GM19025 (cell line): ENCODE data around the gene RTP2.

Source experiments
- ATAC-seq: cut with Tn5 transposase; IDR thresholded peaks from one replicate; pipeline ENCODE4 v1.9.1; 2021; ENCODE audit warnings: mild to moderate bottlenecking, low read depth, moderate library complexity; ENCODE audit not compliant: unreplicated experiment

RTP2 gene, protein sequence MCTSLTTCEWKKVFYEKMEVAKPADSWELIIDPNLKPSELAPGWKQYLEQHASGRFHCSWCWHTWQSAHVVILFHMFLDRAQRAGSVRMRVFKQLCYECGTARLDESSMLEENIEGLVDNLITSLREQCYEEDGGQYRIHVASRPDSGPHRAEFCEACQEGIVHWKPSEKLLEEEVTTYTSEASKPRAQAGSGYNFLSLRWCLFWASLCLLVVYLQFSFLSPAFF

DNA sequence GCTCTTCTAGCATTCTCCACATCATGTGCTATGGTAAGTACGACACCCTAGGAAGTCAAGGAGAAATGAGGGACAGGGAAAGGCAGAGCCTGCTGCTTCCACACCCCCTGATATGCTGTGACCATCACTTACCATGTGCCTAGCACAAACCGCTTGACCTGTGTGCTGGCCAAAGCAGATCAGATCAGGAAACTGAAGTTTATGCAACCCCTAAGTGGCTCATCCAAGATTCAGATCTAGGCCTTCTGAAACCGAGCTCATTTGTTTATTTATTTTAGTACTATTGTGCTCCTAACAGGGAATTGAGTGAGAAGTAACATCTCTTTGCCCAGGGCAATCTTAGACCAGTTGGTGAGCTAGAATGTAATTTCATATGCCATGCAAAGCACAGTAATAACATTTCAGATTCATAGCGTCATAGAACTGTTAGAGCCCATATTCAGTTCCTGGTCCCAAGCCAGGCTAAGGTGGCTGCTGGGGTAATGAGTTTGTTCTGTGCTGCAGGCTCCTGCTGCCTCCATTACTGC, at the start of gene RTP2:
RTP2 (minus strand) TSS at position 51 of the 527 bp plus-strand sequence. CDS start 429 bp downstream, outside the sequence.
- no peak for ATAC-seq

DNA sequence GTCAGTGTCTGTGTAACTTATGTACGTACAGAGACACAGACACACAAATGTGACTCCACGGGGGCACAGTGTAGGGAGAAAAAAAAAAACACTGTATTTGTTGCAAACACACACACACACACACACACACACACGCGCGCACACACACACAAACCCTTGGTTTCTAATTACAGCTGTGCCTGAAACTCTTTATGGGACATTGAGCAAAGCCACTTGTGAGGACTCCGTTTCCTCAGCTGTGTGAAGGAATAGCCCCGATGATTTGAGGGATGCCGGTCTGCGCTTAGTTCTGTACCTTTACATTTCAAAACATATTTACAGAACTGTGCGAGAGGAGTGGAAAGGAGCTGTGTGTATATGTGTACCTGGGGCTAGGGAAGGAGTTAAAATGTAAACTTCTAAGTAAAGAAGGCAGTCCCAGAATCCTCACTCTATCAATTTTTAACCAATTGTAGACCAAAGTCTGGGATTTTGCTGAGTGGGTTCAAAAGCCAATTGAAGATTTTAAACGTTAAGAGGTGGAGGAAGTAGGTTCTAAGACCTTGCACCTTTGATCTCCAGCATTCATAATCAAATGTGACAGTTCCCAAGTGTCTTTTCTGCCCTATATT, 48.3 kb upstream of the RTP2 start:
- no peak for ATAC-seq

DNA sequence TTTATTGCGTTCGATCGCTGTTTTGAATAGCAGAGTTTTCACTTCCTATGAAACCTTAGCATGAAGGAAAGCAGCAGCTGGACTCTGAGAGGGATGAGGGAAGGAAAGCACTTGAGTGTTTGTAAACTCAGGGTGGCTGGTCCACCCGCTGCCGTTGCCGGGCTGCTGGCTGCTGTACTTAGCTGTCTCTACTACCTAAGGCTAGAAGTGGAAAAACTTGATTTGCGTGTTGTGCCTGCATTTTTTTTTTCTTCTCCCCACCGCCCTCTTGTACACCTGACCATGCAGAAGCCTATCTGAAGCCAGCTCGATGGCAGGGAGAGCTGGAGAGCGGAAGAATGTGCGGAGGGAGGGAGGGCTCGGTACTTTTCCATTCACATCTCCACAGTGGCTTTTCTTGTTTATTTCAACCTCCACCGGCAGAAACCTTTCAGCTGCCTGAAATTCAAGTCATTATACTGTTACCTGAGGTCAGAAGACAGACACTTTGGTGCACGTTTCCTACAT, 47.7 kb upstream of the RTP2 start:
- no peak for ATAC-seq

DNA sequence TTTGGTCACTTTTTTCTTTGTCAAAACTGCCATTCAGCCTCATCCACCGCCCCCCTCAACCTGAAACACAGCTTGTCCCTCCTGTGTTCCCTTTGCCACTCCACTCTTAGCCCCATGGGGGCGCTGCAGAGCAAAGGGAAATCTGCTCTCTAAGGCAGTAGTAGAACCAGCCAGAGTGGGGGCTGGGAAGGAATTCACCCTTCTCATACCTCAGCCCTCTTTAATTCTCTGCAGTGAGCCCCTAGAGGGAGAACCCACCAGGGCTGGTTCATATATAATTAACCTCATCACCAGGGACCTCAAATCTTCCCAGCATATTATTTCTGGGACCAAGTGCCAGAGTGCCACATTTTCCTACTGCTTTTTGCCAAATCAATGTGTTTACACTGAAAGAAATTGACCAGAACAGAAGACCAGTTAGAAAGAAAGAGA, 45.7 kb upstream of the RTP2 start:
- ATAC-seq: no peak

DNA sequence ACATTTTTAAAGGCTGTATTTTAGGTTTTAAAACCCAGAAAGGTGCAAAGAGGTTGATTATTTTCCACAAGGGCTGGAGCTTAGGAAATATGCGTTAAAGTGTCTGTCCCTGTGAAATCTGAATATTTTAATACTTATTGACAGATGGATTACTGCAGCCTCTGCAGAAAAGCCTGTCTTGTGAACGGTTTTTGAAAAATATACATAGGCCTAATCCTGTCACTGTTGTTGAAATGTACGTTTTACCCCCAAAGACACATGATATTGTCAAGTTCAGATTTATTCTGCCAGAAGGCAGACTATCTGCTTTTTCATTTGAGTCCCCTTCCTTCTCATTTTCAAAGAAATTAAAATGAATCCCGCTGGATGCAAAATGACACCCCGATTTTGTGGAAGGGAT, 45.1 kb upstream of the RTP2 start:
- no peak for ATAC-seq

DNA sequence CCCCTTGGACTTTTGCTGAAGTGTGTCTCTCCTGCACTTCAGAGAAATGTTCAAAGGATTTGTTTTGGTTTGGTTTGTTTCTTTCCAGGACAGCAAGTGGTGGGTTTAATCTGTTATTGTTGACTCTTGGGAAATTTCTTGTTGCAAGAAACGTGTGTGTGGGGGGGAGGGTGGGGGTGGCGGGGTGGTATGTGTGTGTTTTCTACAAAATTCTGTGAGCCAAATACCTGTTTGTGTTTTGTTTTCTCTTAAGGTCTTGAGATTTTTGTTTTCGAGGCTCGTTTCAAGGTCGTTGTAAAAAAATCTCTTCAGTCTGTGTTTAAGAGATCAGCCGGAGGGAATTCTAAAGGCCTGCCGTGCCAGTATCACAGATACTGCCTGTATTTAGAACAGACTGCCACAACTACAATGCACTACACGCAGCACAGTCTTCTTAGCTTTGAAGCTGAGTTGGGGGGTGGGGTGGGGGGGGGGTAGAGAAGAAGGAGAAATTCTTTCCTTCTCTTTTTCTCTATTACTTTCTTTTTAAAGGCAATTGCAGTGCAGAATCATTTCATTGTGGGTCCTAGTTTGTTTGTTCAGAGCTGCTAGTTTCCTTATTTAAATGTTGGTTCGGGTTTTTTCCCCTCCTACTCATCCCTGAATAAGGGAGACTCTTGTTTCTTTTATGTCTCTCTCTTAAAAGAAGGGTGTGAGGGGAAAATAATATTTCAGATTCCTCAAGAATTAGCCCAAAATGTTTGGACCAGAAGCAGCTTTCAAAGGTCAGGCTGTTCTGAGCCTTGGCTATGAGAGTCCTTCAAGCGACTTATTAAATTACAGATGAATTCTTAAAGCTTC, 44.3 kb upstream of the RTP2 start:
- ATAC-seq: no peak

DNA sequence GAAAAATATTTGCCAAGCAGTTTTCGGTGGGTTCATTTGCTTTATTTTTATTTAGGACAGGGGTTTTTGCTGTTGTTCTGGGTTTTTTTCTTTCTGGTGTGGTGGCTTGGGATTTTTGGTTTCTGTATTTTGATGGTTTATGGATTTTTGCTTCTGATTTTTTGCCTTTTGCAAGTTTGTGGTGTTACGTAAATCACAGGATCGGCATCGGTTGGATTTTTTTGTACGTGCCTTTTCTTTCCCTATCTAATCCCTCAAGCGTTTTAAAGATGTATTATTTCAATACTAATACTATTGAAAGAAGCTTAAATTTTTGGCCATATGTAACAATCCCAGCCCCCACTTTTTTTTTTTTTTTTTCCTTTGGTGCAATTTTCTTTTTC, 43.7 kb upstream of the RTP2 start:
- no peak for ATAC-seq

DNA sequence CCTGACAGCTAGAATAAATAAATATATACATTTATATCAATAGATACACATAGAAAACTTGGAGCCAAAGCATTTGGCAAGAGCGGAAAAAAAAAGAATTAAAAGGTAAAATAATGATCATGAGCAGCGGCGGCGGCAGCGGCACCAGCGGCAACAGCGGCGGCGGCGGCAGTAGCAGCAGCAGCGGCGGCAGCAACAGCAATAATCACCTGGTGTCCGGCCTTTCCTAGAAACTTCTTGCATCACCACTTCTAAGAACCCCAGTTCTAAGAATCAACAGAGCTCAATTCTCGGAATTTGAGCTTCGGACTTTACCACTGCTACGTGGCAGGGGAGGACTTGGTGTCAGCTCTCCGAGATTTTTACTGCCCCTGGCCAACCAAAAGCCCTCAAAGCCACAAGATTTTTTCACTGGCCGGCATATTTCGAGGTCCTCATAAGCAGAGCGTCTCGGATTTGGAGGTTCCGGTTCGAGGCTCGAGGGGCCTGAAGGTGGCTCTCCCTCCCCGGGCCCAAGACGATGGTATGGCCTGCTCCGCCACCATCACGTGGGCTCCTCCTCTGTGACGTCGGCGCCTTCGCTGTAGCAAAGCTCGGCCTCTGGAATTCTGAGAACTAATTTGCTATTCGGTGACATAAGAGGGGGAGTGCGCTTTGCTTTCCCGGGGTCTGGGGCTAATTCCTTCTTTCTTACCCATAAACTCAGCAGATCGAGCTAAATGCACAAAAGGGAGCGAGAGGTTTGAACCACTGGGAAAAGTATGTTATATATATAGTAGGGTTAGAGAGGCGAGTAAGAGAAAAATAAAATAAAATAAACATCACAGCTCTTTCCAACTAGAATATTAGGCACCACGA, 43.1 kb upstream of the RTP2 start, which contains the start of gene BCL6:
BCL6 (minus strand) TSS at position 268 of the 858 bp plus-strand sequence. CDS start 11,775 bp downstream, outside the sequence.
- peak; percentile 82 for ATAC-seq

DNA sequence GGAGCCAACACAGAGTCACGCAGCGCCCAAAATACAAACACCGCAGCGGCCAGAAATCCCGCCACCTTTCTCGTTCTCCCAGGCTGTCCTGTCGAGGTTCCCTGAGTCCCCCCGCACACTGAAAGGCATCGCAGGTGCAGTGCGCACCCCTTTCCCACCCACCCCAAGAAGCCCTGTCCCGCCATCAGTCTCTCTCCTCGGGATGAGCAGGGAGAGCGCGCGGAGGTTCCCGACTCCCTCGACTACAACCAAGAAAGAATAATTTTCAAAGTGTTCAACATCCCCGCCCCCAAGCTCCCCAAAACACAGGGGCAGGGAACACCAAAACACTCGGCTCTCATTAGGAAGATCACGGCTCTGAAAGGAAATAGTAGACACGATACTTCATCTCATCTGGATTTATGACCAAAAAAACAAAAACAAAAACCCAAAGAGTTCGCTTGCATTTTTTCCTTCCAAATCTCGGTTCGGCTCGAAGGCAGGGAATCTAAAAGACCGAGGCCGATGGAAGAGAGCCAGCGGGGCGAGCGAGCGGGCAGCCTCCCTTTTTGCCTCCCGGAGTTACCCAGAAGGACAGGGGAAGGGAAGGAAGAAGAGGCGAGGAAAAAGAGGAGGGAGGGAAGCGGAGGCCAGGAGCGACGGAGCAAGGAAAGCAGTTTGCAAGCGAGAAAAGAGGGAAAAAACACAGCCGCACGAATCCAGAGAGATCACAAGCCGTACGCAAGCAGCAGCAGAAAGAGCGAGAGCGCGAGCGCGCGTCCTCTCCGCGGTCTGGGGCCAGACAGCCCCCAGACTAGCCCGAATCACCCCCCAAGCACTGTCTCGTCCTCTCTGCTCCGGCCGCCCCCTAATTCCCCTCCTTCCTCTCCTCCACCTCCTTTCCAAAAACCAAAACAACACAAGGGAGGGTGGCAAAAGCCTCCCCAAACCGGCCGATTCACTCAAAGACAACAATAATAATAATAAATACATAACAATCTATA, 42.1 kb upstream of the RTP2 start:
- ATAC-seq: no peak

DNA sequence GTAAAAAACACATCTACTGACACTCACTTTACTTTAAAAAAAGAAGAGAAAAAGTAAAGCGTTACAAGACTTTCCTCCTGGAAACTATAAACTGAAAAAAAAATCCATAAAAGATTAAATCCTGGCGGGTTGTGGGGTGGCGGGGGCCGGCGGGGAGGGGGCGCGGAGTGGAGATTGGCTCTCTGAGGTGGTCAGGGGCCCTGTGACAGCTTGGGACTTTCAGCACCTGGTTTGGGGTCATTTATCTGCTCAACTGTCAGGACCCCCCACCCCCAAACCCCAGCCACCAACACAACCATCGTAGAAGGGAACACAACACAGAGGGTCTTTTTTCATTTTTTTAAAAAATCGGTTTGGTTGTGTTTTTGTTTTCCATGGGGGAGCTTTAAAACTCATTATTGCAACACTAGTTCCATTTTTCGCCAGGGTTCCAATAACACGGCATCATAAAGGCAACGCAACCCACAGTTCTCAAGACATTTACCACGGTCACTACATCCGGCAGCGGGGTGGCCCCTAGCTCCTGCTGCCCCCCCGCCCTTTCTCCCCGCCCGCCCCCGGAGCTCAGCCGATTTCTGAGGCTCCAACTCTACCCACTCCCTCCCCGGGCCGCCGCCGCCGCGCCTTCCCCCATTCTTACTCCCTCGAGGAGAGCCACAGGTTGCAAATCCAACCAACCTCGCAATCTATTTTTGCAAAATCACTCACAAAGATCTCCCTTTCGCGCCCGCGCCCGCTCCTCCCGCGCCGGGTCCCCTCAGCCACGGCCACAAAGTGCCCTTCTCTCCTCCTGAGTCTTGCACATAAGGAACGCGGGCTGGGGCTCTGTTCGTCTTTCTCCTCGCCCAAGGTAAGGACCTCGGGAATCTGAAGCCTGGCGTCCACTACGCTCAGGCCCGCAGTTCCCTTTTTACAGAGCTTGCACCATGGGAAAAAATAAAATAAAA, 41.1 kb upstream of the RTP2 start:
- ATAC-seq: no peak

DNA sequence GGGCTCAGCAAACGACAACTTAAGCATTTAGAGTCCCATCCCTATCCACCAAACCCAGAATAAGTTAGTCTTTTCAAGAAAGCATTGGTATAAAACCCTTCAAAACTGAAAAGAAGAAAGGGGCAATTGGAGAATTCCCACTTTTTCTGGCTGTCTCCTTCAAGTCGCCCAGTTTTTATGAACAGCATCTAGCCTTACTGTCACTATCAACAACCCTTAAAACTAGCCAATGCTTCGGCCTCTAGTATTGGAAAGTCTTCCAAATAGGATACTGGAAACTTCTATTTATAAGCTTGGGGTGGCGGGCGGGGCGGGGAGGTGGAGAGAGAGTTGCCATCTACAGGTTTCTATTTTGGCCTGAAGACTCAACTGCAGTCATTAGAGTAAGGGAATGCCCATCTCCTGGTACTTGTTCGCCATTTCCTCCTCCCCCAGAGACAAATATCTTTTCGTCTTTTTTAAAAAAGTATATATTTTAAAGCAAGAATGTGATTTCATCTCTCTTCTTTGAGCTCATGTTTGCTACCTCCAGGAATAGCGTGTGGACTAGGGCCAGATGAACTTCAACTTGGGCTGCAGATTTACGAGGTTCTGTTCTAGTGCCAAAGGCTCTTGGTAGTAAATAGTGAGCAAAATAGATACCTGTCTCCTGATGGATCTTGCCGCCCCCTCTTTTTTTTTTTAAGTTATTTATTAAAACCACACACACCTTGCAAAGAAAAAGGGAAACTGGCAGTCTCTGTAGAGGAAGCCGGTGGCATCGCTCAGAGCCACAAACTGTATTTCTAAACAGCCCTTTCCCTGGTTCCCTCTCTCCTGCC, 40.2 kb upstream of the RTP2 start:
- ATAC-seq: no peak

DNA sequence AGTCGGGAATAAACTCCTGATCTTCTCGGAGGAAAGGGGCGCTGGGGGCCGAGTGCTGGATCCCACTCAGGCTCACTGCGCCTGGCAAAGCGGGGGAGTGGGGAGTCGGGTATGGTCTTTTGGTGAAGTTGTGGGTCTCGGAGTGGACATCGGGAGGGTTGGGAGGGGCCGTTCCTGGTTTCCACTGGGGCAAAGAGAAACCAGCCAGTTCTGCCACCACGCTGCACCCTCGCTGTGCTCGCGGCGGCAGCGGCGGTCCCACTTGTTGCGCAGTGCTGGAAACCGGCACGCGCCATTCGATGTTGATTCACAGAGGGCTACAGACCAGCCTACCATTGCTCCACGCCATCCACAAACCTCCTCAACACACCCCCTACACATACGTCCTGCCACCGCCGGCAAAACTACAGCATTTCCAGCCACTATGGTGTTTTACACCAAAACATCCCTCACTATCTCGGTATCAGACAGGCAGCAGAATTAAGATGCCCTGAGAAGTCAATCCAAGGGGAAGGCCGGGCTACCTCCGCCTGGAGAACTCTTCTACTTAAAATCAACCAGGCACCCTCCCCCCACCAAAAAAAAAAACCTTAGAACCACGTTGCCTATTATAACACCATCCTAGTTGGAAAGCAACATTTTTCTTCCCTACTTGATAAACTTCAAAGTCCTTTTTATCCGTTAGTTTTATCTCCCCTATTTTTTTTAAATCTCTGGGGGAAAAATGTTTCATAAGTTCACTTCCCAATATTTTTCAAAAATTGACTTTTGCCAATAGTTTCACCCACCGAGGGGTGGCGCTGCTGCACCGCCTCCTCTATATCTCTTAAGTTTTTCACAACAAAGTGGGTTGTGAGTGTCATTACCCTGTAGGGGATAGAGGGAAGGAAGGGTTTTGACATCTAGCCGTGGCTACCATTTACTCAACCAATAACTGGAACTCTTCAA, 39.3 kb upstream of the RTP2 start:
- no peak for ATAC-seq

DNA sequence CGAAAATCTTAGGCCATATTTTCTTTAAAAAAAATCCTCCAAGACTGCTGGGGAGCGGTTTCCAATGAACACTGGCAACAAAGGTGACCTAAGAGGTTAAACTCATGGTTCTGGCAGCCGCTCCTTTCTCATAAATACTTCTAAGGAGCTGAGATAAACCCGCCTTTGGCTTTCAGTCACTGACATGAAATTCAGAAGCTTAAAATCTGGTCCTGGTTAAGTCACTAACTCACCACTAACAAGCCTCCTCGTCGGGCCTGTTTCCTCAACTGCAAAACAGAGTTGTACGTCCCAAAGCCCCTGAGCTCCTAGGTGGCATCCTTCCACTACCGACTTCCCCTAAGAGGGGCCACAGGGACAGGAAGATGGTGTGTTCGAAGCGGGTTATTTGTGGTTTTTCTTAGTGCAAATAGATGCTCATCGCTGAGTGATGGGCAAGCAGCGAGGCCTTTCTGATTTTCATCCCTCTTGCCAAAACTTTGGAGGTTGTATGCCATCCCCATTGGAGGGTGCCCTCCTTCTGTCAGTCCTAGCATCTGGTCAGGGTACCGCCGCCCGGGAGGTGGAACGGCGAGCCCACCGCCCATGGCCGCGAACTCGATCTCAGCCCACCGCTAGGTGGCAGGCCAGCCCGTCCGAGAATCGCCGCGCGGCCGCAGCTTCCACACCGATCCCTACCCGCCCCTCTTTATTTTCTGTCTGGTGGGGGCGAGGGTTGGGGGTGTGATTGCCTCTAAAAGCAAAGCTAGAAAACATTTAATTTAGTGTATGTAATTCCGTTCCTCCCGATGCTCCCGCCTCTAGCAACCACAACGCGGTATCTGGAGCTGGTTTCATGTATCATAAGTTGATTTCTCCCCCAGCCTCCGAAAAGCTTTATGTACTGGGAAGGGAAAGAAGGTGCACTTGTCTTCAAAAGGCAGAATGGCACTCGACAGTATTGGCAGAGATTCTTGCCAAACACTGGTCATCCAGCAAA, 38.4 kb upstream of the RTP2 start:
- ATAC-seq: no peak

DNA sequence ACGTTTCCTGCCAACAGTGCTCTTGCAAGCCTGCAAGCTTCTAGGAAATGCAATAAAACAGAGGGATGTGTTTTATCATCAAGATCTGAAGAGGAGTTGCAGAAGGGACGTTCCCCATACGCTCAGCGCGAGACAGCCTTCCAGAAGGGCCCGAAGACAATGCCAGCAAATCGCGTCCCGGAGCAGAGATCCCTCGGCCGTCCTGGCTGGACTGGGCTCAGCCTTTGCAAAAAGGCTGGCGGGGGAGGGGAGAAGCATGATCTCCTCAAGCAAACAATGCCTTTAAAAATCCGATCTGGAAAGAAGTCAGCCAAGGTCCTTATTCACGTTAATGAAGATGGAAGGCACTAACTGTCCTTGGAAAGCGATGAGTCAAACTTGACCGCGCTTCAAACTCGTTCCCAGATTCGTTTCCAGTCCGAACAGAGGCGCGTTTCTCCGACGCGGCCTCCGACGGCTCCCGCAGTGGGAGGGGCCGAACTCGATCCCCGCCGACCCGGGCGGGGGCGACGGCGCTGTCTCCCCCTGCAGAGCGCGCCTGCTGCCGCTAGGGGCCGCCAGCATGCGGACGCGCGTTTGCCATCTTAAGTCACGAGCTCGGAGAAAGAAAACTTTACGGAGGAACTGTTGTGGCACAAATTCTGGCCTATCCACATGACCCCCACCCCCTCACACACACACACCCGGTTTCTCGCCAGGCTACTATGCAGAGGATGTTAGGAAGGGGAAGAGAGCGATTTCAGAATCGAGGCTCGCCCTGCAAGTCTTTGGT, 37.4 kb upstream of the RTP2 start:
- ATAC-seq: peak; percentile 39
